Fibroblast of lung (primary cell): ENCODE measurements around the gene SPAG8. TPM values are rescaled to one million over a fixed set of nuclear protein-coding genes. Genes with fewer than 3 reads are reported as not detected.

Source experiments
- DNase-seq, 2 donors: peaks; one replicate each; pipeline versions ENCODE4 v3.0.0 to v3.0.0-alpha.2; 2010; ENCODE audit warnings: low read depth in 2 of 2
- H2AFZ ChIP-seq: 2 replicates; pipeline ENCODE4 v1.5.1; 2012; ENCODE audit warnings: low read length, control low read depth, inconsistent platforms
- H3K27ac ChIP-seq: 2 replicates; pipeline ENCODE4 v1.5.1; 2011; ENCODE audit warnings: low read length, control low read depth; ENCODE audit not compliant: insufficient read depth
- H3K27me3 ChIP-seq: 2 replicates; pipeline ENCODE4 v1.5.1; 2011; ENCODE audit warnings: mild to moderate bottlenecking, low read length; ENCODE audit not compliant: control insufficient read depth, insufficient read depth
- H3K36me3 ChIP-seq: 2 replicates; pipeline ENCODE4 v1.5.1; 2011; ENCODE audit warnings: low read length; ENCODE audit not compliant: control insufficient read depth, insufficient read depth
- H3K4me1 ChIP-seq: 2 replicates; pipeline ENCODE4 v1.5.1; 2011; ENCODE audit warnings: low read length; ENCODE audit not compliant: control insufficient read depth, insufficient read depth; ENCODE audit errors: extremely low read depth
- H3K4me2 ChIP-seq: 2 replicates; pipeline ENCODE4 v1.5.1; 2011; ENCODE audit warnings: low read length, control low read depth; ENCODE audit not compliant: insufficient read depth; ENCODE audit errors: extremely low read depth
- H3K4me3 ChIP-seq, 4 experiments: fragments of 200-600 bp in 1 of 4; sonication (generic) in 1 of 4; replicated peaks in 1 of 4; 2 replicates each; pipeline ENCODE4 v1.5.1; 2011 to 2016; ENCODE audit warnings: low read length in 4 of 4, low read depth in 3 of 4, mild to moderate bottlenecking in 3 of 4, control low read depth in 2 of 4, inconsistent platforms in 1 of 4, mixed read lengths in 1 of 4; ENCODE audit not compliant: insufficient read depth in 1 of 4; ENCODE audit errors: control extremely low read depth in 1 of 4
- H3K79me2 ChIP-seq: 2 replicates; pipeline ENCODE4 v1.5.1; 2012; ENCODE audit warnings: mild to moderate bottlenecking, low read length, inconsistent platforms; ENCODE audit not compliant: control insufficient read depth, insufficient read depth
- H3K9ac ChIP-seq: 2 replicates; pipeline ENCODE4 v1.5.1; 2011; ENCODE audit warnings: mild to moderate bottlenecking, low read length, control low read depth; ENCODE audit not compliant: insufficient read depth
- H3K9me3 ChIP-seq: 2 replicates; pipeline ENCODE4 v1.5.1; 2012; ENCODE audit warnings: low read depth, low read length; ENCODE audit not compliant: control insufficient read depth, insufficient read depth
- H4K20me1 ChIP-seq: 2 replicates; pipeline ENCODE4 v1.5.1; 2011; ENCODE audit warnings: low read length; ENCODE audit not compliant: control insufficient read depth, insufficient read depth; ENCODE audit errors: extremely low read depth
- CTCF ChIP-seq, 2 donors: IDR thresholded peaks in 1 of 2; conservative IDR thresholded peaks in 1 of 2; 1 replicate in 1 of 2; 2 replicates in 1 of 2; pipeline ENCODE4 v1.5.1; 2011 to 2012; ENCODE audit warnings: low read length in 2 of 2, control low read depth in 1 of 2, inconsistent platforms in 1 of 2, low read depth in 1 of 2, mild to moderate bottlenecking in 1 of 2
- EZH2 ChIP-seq: IDR thresholded peaks from 2 replicates; pipeline ENCODE4 v1.5.1; 2012; ENCODE audit warnings: low read length, control low read depth, mild to moderate bottlenecking; ENCODE audit errors: missing control alignments
- polyA plus RNA-seq, 2 donors: library from polyadenylated mRNA; depleted of rRNA in 1 of 2; stranded (reverse) in 1 of 2; unstranded in 1 of 2; fragments of >200 nt; gene quantifications; 2 replicates each; pipeline ENCODE4 v1.2.1, GENCODE V29; 2011 to 2012; ENCODE audit warnings: missing spikeins in 1 of 2
- total RNA-seq: library from RNA; depleted of rRNA; stranded (reverse); fragments of >200 nt; gene quantifications from 2 replicates; pipeline ENCODE4 v1.2.1, GENCODE V29; 2014

Gene SPAG8
- total and polyA plus RNA-seq, 2 donors (not counting 1 experiment from before 2014, with no cell fraction given), result 0.64 to 1.3 TPM

GRCh38 chr9:35811381-35812024 is 559 bp downstream of the SPAG8 start:
- Histone ChIP-seq H3K27me3 (no peaks in the 10 kb centered on the region), H3K79me2 (no peaks in the 10 kb centered on the region), H3K9ac (no peak overlapping the region), H4K20me1 (no peaks in the 10 kb centered on the region), H3K4me1 (peaks cover 12% of the 10 kb centered on the region), H3K27ac (peak overlapping the region; percentile 18), H3K4me3 (peak overlapping the region; percentile 22 to 70 (median 48)), H3K4me2 (peak overlapping the region; percentile 73), H3K9me3 (no peaks in the 10 kb centered on the region), H3K36me3 (no peaks in the 10 kb centered on the region), H2AFZ (peak overlapping the region; percentile 30)
- TF ChIP-seq EZH2, result no peak
- no peak for TF ChIP-seq CTCF (conservative IDR thresholded peaks at IDR 0.05 in 1 of 2, IDR thresholded peaks at IDR 0.05 in 1 of 2; ENCODE audit: low read depth in 1 of 2, low read length in 2 of 2)
- peak in 1 of 2 donors; percentile 7 for DNase-seq

- Histone ChIP-seq H3K4me3 (no peak overlapping the region), H3K9ac (no peak overlapping the region), H2AFZ (no peak overlapping the region), H4K20me1 (no peaks in the 10 kb centered on the region), H3K27me3 (no peaks in the 10 kb centered on the region), H3K4me2 (no peak overlapping the region), H3K9me3 (no peaks in the 10 kb centered on the region), H3K4me1 (peaks cover 12% of the 10 kb centered on the region), H3K36me3 (peaks cover 6% of the 10 kb centered on the region), H3K79me2 (no peaks in the 10 kb centered on the region), H3K27ac (no peak overlapping the region)
- no peak for TF ChIP-seq CTCF (conservative IDR thresholded peaks at IDR 0.05 in 1 of 2, IDR thresholded peaks at IDR 0.05 in 1 of 2; ENCODE audit: low read depth in 1 of 2, low read length in 2 of 2)
- TF ChIP-seq EZH2, result no peak
- no peak for DNase-seq
Measured at GRCh38 chr9:35810122-35810521, 1.9 kb downstream of the SPAG8 start.

GRCh38 chr9:35808433-35808832 is 3.6 kb downstream of the SPAG8 start:
- Histone ChIP-seq H3K4me1 (peaks cover 10% of the 10 kb centered on the region), H3K9me3 (no peaks in the 10 kb centered on the region), H3K27me3 (no peaks in the 10 kb centered on the region), H2AFZ (no peak overlapping the region), H3K36me3 (peaks cover 6% of the 10 kb centered on the region), H4K20me1 (no peaks in the 10 kb centered on the region), H3K79me2 (no peaks in the 10 kb centered on the region), H3K4me3 (no peak overlapping the region), H3K27ac (no peak overlapping the region), H3K4me2 (no peak overlapping the region), H3K9ac (no peak overlapping the region)
- TF ChIP-seq CTCF (conservative IDR thresholded peaks at IDR 0.05 in 1 of 2, IDR thresholded peaks at IDR 0.05 in 1 of 2; ENCODE audit: low read depth in 1 of 2, low read length in 2 of 2), result no peak
- no peak for TF ChIP-seq EZH2
- DNase-seq, result no peak
